Measurements from ENCODE around the gene LCN6. TPM values are rescaled to one million over a fixed set of nuclear protein-coding genes. Genes with fewer than 3 reads are reported as not detected.

The LCN6 gene
- total RNA-seq, 4 donors from 2014 or later, result 14.2 to 70.0 (median 42.9) TPM

DNA sequence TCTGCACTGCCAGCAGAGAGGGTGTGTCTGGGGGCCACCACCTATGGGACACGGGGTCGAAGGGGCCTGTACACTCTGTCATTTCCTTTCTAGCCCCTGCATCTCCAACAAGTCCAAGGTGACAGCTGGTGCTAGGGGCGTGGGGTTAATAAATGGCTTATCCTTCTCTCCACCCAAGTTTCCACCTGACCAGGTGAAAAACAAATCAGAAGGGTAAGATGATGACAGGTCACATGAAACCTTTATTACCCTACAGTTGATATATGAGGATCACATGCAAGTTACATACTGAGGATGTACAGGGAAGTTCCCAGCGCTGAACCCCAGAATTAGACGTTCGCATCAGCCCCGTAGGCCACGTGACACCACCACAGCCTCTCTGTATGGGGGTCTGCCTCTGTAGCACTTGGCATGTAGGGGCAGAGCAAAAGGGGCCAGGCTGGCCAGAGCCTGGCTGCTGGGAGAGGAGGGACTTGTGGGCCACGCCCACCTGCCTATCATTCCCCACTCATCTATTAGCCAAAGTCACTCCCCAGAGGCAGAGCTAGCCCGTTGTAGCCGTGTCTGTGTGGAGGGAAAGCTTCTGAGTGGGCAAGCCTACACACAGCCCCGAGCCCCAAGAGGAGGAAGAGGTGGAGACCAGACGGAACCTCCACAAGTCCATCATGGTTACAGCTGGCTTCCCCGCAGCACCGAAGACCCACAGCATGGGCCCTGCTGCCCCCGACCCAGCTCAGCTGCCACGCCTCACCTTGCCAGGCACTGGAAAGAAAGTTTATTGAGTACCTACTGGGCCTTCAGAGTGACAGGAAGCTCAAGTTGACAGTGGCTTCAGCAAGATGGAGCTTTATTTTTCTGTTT lies 45.0 kb upstream of the LCN6 start:
- Histone ChIP-seq H3K27ac (peak overlapping the region in 1 of 4 donors; percentile 98), H3K36me3 (peaks cover 0 to 22% (median 0%) of the 10 kb centered on the region in 3 donors), H3K4me1 (peaks cover 0 to 42% (median 16%) of the 10 kb centered on the region in 4 donors), H3K9me3 (no peaks in the 10 kb centered on the region), H3K27me3 (peaks cover 0 to 20% of the 10 kb centered on the region in 2 donors), H3K4me3 (no peak overlapping the region)
- TF ChIP-seq, protein P1, sequence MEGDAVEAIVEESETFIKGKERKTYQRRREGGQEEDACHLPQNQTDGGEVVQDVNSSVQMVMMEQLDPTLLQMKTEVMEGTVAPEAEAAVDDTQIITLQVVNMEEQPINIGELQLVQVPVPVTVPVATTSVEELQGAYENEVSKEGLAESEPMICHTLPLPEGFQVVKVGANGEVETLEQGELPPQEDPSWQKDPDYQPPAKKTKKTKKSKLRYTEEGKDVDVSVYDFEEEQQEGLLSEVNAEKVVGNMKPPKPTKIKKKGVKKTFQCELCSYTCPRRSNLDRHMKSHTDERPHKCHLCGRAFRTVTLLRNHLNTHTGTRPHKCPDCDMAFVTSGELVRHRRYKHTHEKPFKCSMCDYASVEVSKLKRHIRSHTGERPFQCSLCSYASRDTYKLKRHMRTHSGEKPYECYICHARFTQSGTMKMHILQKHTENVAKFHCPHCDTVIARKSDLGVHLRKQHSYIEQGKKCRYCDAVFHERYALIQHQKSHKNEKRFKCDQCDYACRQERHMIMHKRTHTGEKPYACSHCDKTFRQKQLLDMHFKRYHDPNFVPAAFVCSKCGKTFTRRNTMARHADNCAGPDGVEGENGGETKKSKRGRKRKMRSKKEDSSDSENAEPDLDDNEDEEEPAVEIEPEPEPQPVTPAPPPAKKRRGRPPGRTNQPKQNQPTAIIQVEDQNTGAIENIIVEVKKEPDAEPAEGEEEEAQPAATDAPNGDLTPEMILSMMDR (IDR thresholded peaks at IDR 0.05), result no peak
- TF ChIP-seq POLR2A (IDR thresholded peaks at IDR 0.05) (no peak), EP300 (IDR thresholded peaks at IDR 0.05) (no peak)
- 81 to 82% methylated on average over 17 of the region's 17 CpGs for WGBS, 2 donors
- no peak for DNase-seq (ENCODE audit: low spot score in 2 of 2)

DNA sequence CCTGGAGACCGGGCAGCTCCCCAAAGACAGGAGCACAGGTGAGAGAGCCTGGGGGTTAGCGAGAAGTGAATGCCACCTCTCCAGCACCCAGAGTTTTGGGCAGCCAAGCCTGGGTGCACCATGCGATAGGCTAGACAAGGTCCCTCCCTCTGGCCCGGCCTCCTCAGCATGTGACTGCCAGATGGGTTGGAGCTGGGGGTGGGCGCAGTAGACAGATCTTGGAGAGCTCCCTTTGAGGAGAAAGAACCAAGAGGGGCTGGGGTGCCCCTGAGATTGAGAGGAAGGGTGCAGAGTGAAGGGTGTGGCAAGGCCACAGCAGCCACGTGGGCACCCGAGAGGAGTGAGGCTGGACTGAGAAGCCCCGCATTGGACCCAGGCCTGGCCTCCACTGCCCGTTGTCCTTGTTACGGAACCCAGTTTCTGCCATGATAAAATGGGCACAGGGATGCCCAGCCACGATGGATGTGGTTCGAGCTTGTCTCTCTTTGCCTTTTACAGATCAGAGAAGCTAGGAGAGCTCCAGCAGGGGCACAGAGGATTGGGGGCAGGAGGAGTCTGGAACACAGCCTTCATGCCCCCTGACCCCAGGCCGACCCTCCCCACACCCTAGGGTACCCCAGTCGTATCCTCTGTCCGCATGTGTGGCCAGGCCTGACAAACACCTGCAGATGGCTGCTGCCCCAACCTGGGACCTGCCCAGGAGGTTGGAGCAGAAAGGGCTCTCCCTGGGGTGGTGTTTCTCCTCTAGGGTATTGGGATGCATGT lies 44.2 kb upstream of the LCN6 start:
- Histone ChIP-seq H3K9me3 (no peaks in the 10 kb centered on the region), H3K27ac (peak overlapping the region in 2 of 4 donors; percentile 89 to 98), H3K27me3 (peaks cover 0 to 12% of the 10 kb centered on the region in 2 donors), H3K4me3 (peak overlapping the region in 2 of 4 donors; percentile 79 to 89), H3K36me3 (peaks cover 0 to 22% (median 0%) of the 10 kb centered on the region in 3 donors), H3K4me1 (peaks cover 0 to 47% (median 18%) of the 10 kb centered on the region in 4 donors)
- WGBS, 2 donors, result 73 to 85% methylated on average over 15 of the region's 15 CpGs
- TF ChIP-seq EP300 (IDR thresholded peaks at IDR 0.05), result no peak
- TF ChIP-seq, protein P1 (IDR thresholded peaks at IDR 0.05), result no peak
- no peak for TF ChIP-seq POLR2A (IDR thresholded peaks at IDR 0.05)
- no peak for DNase-seq (ENCODE audit: low spot score in 2 of 2)

DNA sequence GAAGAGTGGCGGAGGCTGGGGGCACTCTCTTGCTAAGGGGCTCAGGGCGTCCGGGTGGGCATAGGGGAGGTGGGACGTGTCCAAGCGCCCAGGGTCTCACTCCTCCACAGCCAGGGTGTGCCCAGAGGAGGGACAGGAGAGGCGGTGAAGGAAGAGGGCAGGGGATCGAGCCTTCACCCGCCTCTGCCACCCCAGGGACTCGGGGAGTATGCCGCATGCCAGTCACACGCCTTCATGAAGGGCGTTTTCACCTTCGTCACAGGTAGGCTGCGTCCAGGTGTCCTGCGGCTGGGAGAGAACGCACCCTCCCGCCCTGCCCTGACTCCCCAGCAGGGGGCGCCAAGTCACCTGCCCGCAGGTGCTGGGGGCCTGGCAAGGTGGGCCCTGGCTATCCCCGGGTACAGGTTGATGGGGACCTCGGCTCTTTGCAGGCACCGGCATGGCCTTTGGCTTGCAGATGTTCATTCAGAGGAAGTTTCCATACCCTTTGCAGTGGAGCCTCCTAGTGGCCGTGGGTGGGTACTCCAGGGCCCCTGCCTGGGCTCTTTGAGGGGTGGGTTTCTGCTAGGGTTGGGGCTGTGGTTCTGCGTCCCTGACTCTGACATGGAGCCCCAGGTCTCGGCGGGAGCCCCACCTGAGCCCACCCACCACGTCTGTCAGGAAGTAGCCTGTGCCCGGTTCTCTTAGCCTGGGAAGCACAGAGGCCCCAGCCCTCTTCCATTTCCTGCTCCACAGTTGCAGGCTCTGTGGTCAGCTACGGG lies 43.4 kb upstream of the LCN6 start:
- peak in 1 of 2 donors; percentile 42 for DNase-seq (ENCODE audit: low spot score in 2 of 2)
- Histone ChIP-seq H3K4me3 (peak overlapping the region; percentile 64 to 89 (median 75)), H3K27ac (peak overlapping the region; percentile 89 to 98 (median 92)), H3K36me3 (peaks cover 0 to 22% (median 0%) of the 10 kb centered on the region in 3 donors), H3K9me3 (no peaks in the 10 kb centered on the region), H3K4me1 (peaks cover 0 to 50% (median 25%) of the 10 kb centered on the region in 4 donors), H3K27me3 (peaks cover 0 to 7% of the 10 kb centered on the region in 2 donors)
- no peak for TF ChIP-seq POLR2A (IDR thresholded peaks at IDR 0.05)
- TF ChIP-seq, protein P1 (IDR thresholded peaks at IDR 0.05), result peak; percentile 82 to 92 (median 87)
- WGBS, 2 donors, result 6 to 15% methylated on average over 7 to 8 of the region's 29 CpGs

DNA sequence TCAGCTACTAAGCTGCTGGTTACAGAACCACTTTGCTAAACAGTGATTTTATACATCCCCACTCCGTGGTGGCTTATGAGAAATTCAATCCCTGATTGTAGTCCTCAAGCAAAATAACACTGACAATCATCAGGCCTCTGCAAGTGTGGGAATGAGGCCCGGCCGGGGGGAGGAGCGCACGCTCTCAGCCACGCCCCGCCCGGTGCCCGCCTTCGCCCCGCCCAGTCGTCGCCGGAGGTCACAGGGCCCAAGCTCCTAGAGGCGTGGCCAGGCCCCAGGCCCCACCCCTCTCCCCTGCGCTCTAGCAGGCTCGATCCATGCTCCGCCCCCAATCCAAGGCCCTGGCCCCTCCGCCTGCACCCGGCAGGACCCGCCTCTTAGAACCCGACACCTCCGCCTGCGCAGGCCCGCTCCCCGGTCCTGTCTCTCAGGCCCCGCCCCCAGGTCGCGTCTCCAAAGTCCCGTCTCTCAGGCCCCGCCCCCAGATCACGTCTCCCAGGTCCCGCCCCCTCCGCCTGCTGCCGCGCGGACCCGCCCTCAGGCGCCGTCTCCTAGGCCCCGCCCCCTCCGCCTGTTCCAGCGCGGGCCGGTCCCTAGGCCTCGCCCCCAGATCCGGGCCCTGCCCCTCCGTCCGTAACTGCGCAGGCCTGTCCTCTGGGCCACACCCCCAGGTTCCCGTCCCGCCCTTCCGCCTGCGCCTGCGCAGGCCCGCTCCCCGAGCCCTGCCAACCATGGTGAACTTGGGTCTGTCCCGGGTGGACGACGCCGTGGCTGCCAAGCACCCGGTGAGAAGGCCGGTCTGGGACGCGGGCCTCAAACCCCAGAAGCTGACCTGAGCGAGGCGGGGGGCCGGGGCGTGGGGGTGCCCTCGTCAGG lies 42.6 kb upstream of the LCN6 start, which contains the start of gene TMEM141:
Gene TMEM141, plus strand, starts transcription at position 705 of the 876 bp plus-strand sequence. Its CDS starts 27 bp downstream, at position 732.
- peak within 1 kb of the TSS; percentile 89 to 98 (median 92) for H3K27ac ChIP-seq
- peaks cover 0 to 2% of the 10 kb centered on the region in 2 donors for H3K27me3 ChIP-seq
- H3K4me1 ChIP-seq, result peaks cover 0 to 48% (median 25%) of the 10 kb centered on the region in 4 donors
- 1% methylated on average over 32 to 38 of the region's 70 CpGs for WGBS, 2 donors
- H3K9me3 ChIP-seq, result no peaks in the 10 kb centered on the region
- DNase-seq (ENCODE audit: low spot score in 2 of 2), result peak; percentile 100
- TF ChIP-seq, protein P1 (IDR thresholded peaks at IDR 0.05), result peak in 1 of 5 experiments; percentile 9
- TF ChIP-seq EP300 (IDR thresholded peaks at IDR 0.05) (peak; percentile 89 to 97), POLR2A (IDR thresholded peaks at IDR 0.05) (peak; percentile 16 to 76)
- H3K4me3 ChIP-seq, result peak within 1 kb of the TSS; percentile 64 to 89 (median 75)
- H3K36me3 ChIP-seq, result peaks cover 0 to 22% (median 0%) of the 10 kb centered on the region in 3 donors
